C4-2B (cell line): ENCODE data around the gene CERS1.

Experiments
- ZFX ChIP-seq: fragments of 450-650 bp; IDR thresholded peaks from 2 replicates; pipeline ENCODE4 v1.6.1; 2017
- TF ChIP-seq, protein P1 (sequence below): fragments of 450-650 bp; conservative IDR thresholded peaks from 2 replicates; pipeline ENCODE4 v1.5.1; 2017; ENCODE audit warnings: mild to moderate bottlenecking

DNA sequence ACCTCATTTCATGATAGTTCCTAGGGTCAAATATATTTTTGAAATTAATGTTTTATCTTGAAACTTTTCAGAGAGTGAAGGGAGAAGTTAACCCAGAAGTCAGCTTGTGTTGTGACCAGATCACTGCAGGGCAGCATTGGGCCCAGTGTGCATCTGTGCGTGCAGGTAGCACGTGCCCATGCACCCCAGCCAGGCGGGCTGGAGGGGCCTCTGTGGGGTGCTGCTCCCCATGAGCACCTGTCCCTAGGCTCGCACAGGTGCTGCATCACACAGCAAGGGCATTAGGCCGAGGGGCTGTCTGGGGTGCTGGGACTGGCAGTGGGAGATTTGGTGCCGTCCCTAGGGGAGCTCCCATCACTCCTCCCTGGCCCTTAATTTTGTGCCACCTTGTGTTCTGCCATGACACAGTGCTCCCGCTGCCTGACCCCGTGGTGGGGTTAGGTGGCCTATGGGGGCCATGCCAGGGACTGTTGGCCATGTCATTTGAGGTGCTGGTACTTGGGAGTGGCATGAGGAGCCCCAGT lies 51.1 kb downstream of the CERS1 start:
- TF ChIP-seq, protein P1, sequence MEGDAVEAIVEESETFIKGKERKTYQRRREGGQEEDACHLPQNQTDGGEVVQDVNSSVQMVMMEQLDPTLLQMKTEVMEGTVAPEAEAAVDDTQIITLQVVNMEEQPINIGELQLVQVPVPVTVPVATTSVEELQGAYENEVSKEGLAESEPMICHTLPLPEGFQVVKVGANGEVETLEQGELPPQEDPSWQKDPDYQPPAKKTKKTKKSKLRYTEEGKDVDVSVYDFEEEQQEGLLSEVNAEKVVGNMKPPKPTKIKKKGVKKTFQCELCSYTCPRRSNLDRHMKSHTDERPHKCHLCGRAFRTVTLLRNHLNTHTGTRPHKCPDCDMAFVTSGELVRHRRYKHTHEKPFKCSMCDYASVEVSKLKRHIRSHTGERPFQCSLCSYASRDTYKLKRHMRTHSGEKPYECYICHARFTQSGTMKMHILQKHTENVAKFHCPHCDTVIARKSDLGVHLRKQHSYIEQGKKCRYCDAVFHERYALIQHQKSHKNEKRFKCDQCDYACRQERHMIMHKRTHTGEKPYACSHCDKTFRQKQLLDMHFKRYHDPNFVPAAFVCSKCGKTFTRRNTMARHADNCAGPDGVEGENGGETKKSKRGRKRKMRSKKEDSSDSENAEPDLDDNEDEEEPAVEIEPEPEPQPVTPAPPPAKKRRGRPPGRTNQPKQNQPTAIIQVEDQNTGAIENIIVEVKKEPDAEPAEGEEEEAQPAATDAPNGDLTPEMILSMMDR, result no peak
- no peak for TF ChIP-seq ZFX
